HepG2 (cell line): Measurements from ENCODE around the gene ANKRD12. TPM values are rescaled to one million over a fixed set of nuclear protein-coding genes. Genes with fewer than 3 reads are reported as not detected.

Source experiments
- ATAC-seq: fragments of 200-7000 bp; cut with Tn5 transposase; 3 replicates; pipeline ENCODE4 v1.9.1; 2020; ENCODE audit warnings: mild to moderate bottlenecking, moderate library complexity
- BruUV-seq: library from RNA; stranded (reverse); fragments of 400-500 nt; replicated peaks from 2 replicates; lab custom pipeline; 2021; lab: Mats Ljungman, UMichigan
- CTCF ChIA-PET: fragments of 300-600 bp; formaldehyde crosslinking; extraction: SDS; loops from one replicate; lab custom pipeline; 2021; ENCODE audit warnings: low total read pairs, inconsistent platforms, low intra/inter-chr PET ratio; lab: Yijun Ruan, JAX
- POLR2A ChIA-PET: fragments of 350-600 bp; sonication (Branson Sonifier 250); formaldehyde crosslinking; loops from one replicate; lab custom pipeline; 2020; ENCODE audit warnings: antibody characterized with exemption, inconsistent platforms; lab: Yijun Ruan, JAX
- DNase-seq: peaks from one replicate; pipeline ENCODE4 v3.0.0-alpha.2; 2015; ENCODE audit warnings: low spot score
- FAIRE-seq: peaks from 3 replicates; lab custom pipeline; 2011; peaks lifted over from hg19 to GRCh38; lab: Jason Lieb, UNC
- H2AFZ ChIP-seq: one replicate; pipeline ENCODE4 v1.6.1; 2011; ENCODE audit warnings: low read length, inconsistent platforms
- H3K27ac ChIP-seq: fragments of 300-600 bp; 3 replicates; pipeline ENCODE4 v1.8.0; 2011; ENCODE audit warnings: mixed run types, mild to moderate bottlenecking, mixed read lengths, low read length, inconsistent platforms; ENCODE audit not compliant: insufficient read depth; ENCODE audit errors: extremely low read length
- H3K27me3 ChIP-seq, 2 experiments: fragments of 200-600 bp in 1 of 2; 2 replicates in 1 of 2; 3 replicates in 1 of 2; pipeline versions ENCODE4 v1.6.0 to v1.8.0; 2011; ENCODE audit warnings: low read length in 2 of 2, mild to moderate bottlenecking in 2 of 2, moderate library complexity in 2 of 2, inconsistent platforms in 1 of 2; ENCODE audit not compliant: insufficient read depth in 2 of 2, control insufficient read depth in 1 of 2
- H3K36me3 ChIP-seq, 2 experiments: fragments of 200-600 bp in 1 of 2; replicated peaks in 1 of 2; 2 replicates in 1 of 2; 3 replicates in 1 of 2; pipeline versions ENCODE4 v1.5.1 to v1.8.0; 2011; ENCODE audit warnings: low read length in 2 of 2, inconsistent platforms in 1 of 2; ENCODE audit not compliant: insufficient read depth in 2 of 2, control insufficient read depth in 1 of 2
- H3K4me1 ChIP-seq: 2 replicates; pipeline ENCODE4 v1.5.1; 2012; ENCODE audit warnings: low read length, inconsistent platforms; ENCODE audit not compliant: insufficient read depth
- H3K4me2 ChIP-seq: 2 replicates; pipeline ENCODE4 v1.6.0; 2011; ENCODE audit warnings: low read depth, low read length, inconsistent platforms
- H3K4me3 ChIP-seq, 3 experiments: fragments of 200-600 bp in 1 of 3; sonication (generic), shearing (Covaris generic) in 1 of 3; replicated peaks in 1 of 3; 2 replicates each; pipeline ENCODE4 v1.5.1; 2011 to 2016; ENCODE audit warnings: low read length in 3 of 3, inconsistent platforms in 2 of 3, low read depth in 2 of 3, mild to moderate bottlenecking in 2 of 3, control low read depth in 1 of 3, mixed read lengths in 1 of 3; ENCODE audit not compliant: insufficient read depth in 1 of 3
- H3K79me2 ChIP-seq: one replicate; pipeline ENCODE4 v1.6.1; 2011; ENCODE audit warnings: low read length, inconsistent platforms; ENCODE audit not compliant: insufficient read depth
- H3K9ac ChIP-seq: 2 replicates; pipeline ENCODE4 v1.6.0; 2011; ENCODE audit warnings: mild to moderate bottlenecking, low read depth, low read length, inconsistent platforms; ENCODE audit not compliant: insufficient read depth
- H3K9me3 ChIP-seq: 2 replicates; pipeline ENCODE4 v1.5.1; 2012; ENCODE audit warnings: mild to moderate bottlenecking, low read length
- H4K20me1 ChIP-seq: 2 replicates; pipeline ENCODE4 v1.6.0; 2011; ENCODE audit warnings: inconsistent platforms, mild to moderate bottlenecking, low read length, moderate library complexity; ENCODE audit not compliant: insufficient read depth
- AKNA ChIP-seq: sonication (generic); formaldehyde crosslinking; IDR thresholded peaks from 2 replicates; pipeline ENCODE4 v1.4.0; 2020; ENCODE audit warnings: missing genetic modification reagents, borderline replicate concordance
- GABPB1 ChIP-seq: IDR thresholded peaks from 2 replicates; pipeline ENCODE4 v1.6.1; 2016; ENCODE audit warnings: mild to moderate bottlenecking, missing genetic modification reagents, moderate library complexity, missing compliant biosample characterization
- GATA4 ChIP-seq: sonication (generic); IDR thresholded peaks from 2 replicates; pipeline ENCODE4 v1.6.1; 2016; ENCODE audit warnings: antibody characterized with exemption, low read depth, borderline replicate concordance
- MEIS2 ChIP-seq: sonication (generic); formaldehyde crosslinking; IDR thresholded peaks from 2 replicates; pipeline ENCODE4 v1.9.0; 2021; ENCODE audit warnings: mild to moderate bottlenecking, missing genetic modification reagents
- NONO ChIP-seq, 2 experiments: fragments of 450-650 bp in 1 of 2; sonication (generic) in 1 of 2; formaldehyde crosslinking in 1 of 2; IDR thresholded peaks in 1 of 2; conservative IDR thresholded peaks in 1 of 2; 2 replicates each; pipeline versions ENCODE4 v1.6.1 to v1.8.0; 2017 to 2022; ENCODE audit warnings: mild to moderate bottlenecking in 1 of 2, missing genetic modification reagents in 1 of 2, moderate library complexity in 1 of 2
- SAP130 ChIP-seq: IDR thresholded peaks from 2 replicates; pipeline ENCODE4 v1.6.1; 2016; ENCODE audit warnings: low read depth
- SMAD3 ChIP-seq: sonication (generic); formaldehyde crosslinking; IDR thresholded peaks from 2 replicates; pipeline ENCODE4 v1.4.0; 2020; ENCODE audit warnings: missing genetic modification reagents
- SP1 ChIP-seq, 2 experiments: fragments of 450-650 bp in 1 of 2; sonication (generic) in 1 of 2; formaldehyde crosslinking in 1 of 2; IDR thresholded peaks; 2 replicates each; pipeline versions ENCODE4 v1.4.0 to v1.6.1; 2016 to 2020; ENCODE audit warnings: missing genetic modification reagents in 1 of 2
- THAP9 ChIP-seq: sonication (generic); formaldehyde crosslinking; IDR thresholded peaks from 2 replicates; pipeline ENCODE4; 2020; ENCODE audit warnings: missing genetic modification reagents, mild to moderate bottlenecking, borderline replicate concordance
- TRAFD1 ChIP-seq: sonication (generic); formaldehyde crosslinking; IDR thresholded peaks from 2 replicates; pipeline ENCODE4 v1.5.1; 2020; ENCODE audit warnings: missing genetic modification reagents, mild to moderate bottlenecking, borderline replicate concordance
- U2AF1 ChIP-seq: fragments of 200-400 bp; formaldehyde crosslinking; optimal IDR thresholded peaks from 2 replicates; pipeline ENCODE3; 2017; ENCODE audit warnings: mild to moderate bottlenecking, low read depth, low read length
- ZFYVE20 ChIP-seq: sonication (generic); formaldehyde crosslinking; IDR thresholded peaks from 2 replicates; pipeline ENCODE4 v1.8.0; 2023; ENCODE audit warnings: low read depth, mild to moderate bottlenecking, moderate library complexity, missing genetic modification reagents, borderline replicate concordance
- WGBS: methylation state at CpG from one replicate; pipeline ENCODE4 v1.1.6; 2017; ENCODE audit warnings: low lambda C conversion rate; 5-methylcytosine and 5-hydroxymethylcytosine counted together
- in situ Hi-C: cut with HindIII; loops from 2 replicates; pipeline ENCODE4 v1.10.0; 2017; ENCODE audit warnings: low pct_unique_long_range_greater_than_20kb; ENCODE audit not compliant: extremely low pct_ligation_motif_present
- intact Hi-C: fragments of 100-400 bp; cut with micrococcal nuclease; formaldehyde crosslinking; loops from one replicate; pipeline ENCODE4 v1.10.0; 2022; ENCODE audit not compliant: unreplicated experiment
- polyA plus RNA-seq, 8 experiments: library from polyadenylated mRNA; depleted of rRNA in 3 of 8; stranded (reverse) in 7 of 8; unstranded in 1 of 8; fragments of >200 nt; fragmentation: Illumina TruSeq in 4 of 8; extraction: Trizol in 4 of 8; gene quantifications; 2 replicates each; pipeline versions ENCODE4 v1.2.1 to v1.2.3, GENCODE V29; 2011 to 2016; ENCODE audit warnings: low read depth in 4 of 8, missing spikeins in 1 of 8, mixed read lengths in 1 of 8; ENCODE audit not compliant: insufficient read depth in 1 of 8
- total RNA-seq, 5 experiments: library from RNA; depleted of rRNA; stranded (reverse); fragments of >200 nt; fragmentation: Illumina TruSeq; extraction: Trizol; gene quantifications; 2 replicates each; pipeline ENCODE4 v1.2.3, GENCODE V29; 2016; ENCODE audit warnings: low read depth in 1 of 5
- TF ChIP-seq, protein P1 (sequence below): sonication (generic); formaldehyde crosslinking; IDR thresholded peaks from 2 replicates; pipeline ENCODE4 v1.8.0; 2022; ENCODE audit warnings: mild to moderate bottlenecking, missing genetic modification reagents, borderline replicate concordance

The ANKRD12 gene
- total and polyA plus RNA-seq, 2 of the 13 experiments (the other 11 are each of a cell fraction or from before 2014, with no cell fraction given) = 6.0 to 23.2 TPM

DNA sequence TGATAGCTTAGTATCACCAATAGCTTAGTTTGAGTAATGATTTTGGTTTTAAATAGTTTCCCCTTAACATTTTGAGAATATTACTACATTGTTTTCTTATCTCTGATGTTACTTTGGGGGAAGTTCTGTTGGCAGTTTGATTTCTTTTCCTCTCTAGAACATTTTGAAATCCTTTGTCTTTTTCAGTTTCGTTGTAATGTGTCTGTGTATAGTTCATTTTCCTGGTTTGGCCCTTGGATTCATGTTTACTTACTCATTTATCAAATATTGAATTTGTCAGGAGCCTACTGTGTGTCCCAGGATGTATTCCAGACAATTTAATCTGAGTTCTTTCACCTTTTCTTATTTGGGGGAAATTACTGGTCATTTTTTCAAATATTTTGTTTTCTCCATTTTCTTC is 16.7 kb downstream of the ANKRD12 start:
- in situ Hi-C loops = no loop called here
- Histone ChIP-seq H3K36me3 (peaks cover 0 to 6% of the 10 kb centered on the region in 2 experiments; a peak in 2 of 5 replicates), H3K9me3 (no peaks in the 10 kb centered on the region), H3K4me3 (no peak overlapping the region), H3K27me3 (no peaks in the 10 kb centered on the region), H3K27ac (no peak overlapping the region), H2AFZ (no peak overlapping the region), H4K20me1 (peaks cover 12% of the 10 kb centered on the region), H3K9ac (no peak overlapping the region), H3K79me2 (peaks cover 92% of the 10 kb centered on the region), H3K4me1 (peaks cover 42% of the 10 kb centered on the region), H3K4me2 (no peak overlapping the region)
- ChIA-PET POLR2A (no interaction called here), CTCF (no interaction called here)
- ATAC-seq (no peak), FAIRE-seq (no peak), DNase-seq (no peak)
- 71% methylated on average over 1 of the region's 1 CpG for WGBS
- no TSS peak for BruUV-seq
- intact Hi-C loops = no loop called here
- TF ChIP-seq U2AF1 = no peak
- no peak for TF ChIP-seq SP1 (IDR thresholded peaks at IDR 0.05)
- no peak for TF ChIP-seq SP1 (CRISPR knock-in tag; IDR thresholded peaks at IDR 0.05)
- TF ChIP-seq GATA4 = no peak
- no peak for TF ChIP-seq NONO (IDR thresholded peaks at IDR 0.05)
- TF ChIP-seq NONO (CRISPR knock-in tag; conservative IDR thresholded peaks at IDR 0.05) = no peak
- TF ChIP-seq, protein P1, sequence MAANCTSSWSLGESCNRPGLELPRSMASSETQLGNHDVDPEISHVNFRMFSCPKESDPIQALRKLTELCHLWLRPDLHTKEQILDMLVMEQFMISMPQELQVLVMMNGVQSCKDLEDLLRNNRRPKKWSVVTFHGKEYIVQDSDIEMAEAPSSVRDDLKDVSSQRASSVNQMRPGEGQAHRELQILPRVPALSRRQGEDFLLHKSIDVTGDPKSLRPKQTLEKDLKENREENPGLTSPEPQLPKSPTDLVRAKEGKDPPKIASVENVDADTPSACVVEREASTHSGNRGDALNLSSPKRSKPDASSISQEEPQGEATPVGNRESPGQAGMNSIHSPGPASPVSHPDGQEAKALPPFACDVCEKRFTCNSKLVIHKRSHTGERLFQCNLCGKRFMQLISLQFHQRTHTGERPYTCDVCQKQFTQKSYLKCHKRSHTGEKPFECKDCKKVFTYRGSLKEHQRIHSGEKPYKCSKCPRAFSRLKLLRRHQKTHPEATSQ (CRISPR knock-in tag) = no peak
- TF ChIP-seq SMAD3 = no peak
- TF ChIP-seq THAP9 (CRISPR knock-in tag) = no peak
- no peak for TF ChIP-seq MEIS2 (CRISPR knock-in tag)
- TF ChIP-seq SAP130 (CRISPR knock-in tag) = no peak
- TF ChIP-seq ZFYVE20 = no peak
- no peak for TF ChIP-seq AKNA (CRISPR knock-in tag)
- no peak for TF ChIP-seq GABPB1 (CRISPR knock-in tag)
- no peak for TF ChIP-seq TRAFD1 (CRISPR knock-in tag)
